Right lobe of liver (tissue), 4 donors: ENCODE data around the gene FADS6.

Experiments used
- CTCF ChIP-seq, 4 donors: fragments of 200-600 bp in 3 of 4; fragments of 450-650 bp in 1 of 4; IDR thresholded peaks; one replicate each; pipeline versions ENCODE4 v1.5.1 to v1.8.0; 2016 to 2022; ENCODE audit warnings: antibody characterized with exemption in 4 of 4, mild to moderate bottlenecking in 2 of 4
- POLR2A ChIP-seq: fragments of 450-650 bp; IDR thresholded peaks from one replicate; pipeline ENCODE4 v1.6.1; 2017; ENCODE audit warnings: antibody characterized with exemption, mild to moderate bottlenecking
- donor health status: DM: no; HTN: no; CAD: no.
- donor health status: DM: no; HTN: no; CAD: no.
- donor health status: DM: no; HTN: yes; CAD: no.

- TF ChIP-seq CTCF (IDR thresholded peaks at IDR 0.05) (no peak), POLR2A (no peak)
Measured at GRCh38 chr17:74840989-74841666, 52.3 kb downstream of the FADS6 start.
